ENCODE results near the gene RYR3. TPM values are rescaled to one million over a fixed set of nuclear protein-coding genes. Genes with fewer than 3 reads are reported as not detected.

Gene RYR3
- total and polyA plus RNA-seq, 10 of the 15 experiments (the other 5 are each of a cell fraction or from before 2014, with no cell fraction given) = under 0.01 to 0.44 (median 0.16) TPM; not detected in 5

DNA sequence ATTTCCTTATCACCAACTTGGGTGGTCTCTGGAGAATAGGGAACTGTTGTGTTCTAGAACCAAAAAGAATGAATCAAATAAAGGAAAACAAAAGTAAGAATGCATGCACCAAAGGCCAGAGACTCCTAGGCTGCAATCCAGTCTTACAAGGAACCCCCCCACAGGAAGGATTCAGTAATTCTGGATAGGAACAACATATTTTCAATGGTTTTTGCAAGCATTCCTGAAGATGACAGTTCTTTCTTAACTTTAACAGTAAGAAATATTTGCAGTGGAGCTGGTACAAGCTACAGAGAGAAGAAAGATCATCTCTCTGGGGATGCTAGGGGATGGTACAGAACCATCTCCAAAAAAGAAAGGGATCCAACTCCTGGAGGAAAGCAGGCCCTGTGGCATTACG, 541.3 kb downstream of the RYR3 start:
- Histone ChIP-seq H4K20me1 (ENCODE audit: control insufficient read depth, insufficient read depth) (no peaks in the 10 kb centered on the region), H3K9me3 (replicated peaks; ENCODE audit: control insufficient read depth, insufficient read depth, low read length) (no peaks in the 10 kb centered on the region), H3K9ac (ENCODE audit: control insufficient read depth, insufficient read depth, low read length) (no peak overlapping the region), H3K36me3 (ENCODE audit: control insufficient read depth in 2 of 2, insufficient read depth in 2 of 2, low read length in 1 of 2) (no peaks in the 10 kb centered on the region), H2AFZ (ENCODE audit: control insufficient read depth, low read depth, low read length) (no peak overlapping the region), H3K4me3 (no peak overlapping the region), H3K79me2 (ENCODE audit: control insufficient read depth, insufficient read depth, low read length) (no peaks in the 10 kb centered on the region), H3K4me2 (ENCODE audit: control insufficient read depth, insufficient read depth) (no peak overlapping the region), H3K27me3 (replicated peaks in 1 of 2; ENCODE audit: control insufficient read depth in 2 of 2, insufficient read depth in 2 of 2, low read length in 1 of 2) (no peaks in the 10 kb centered on the region), H3K4me1 (ENCODE audit: control insufficient read depth, insufficient read depth, low read length) (no peaks in the 10 kb centered on the region), H3K27ac (ENCODE audit: control insufficient read depth, insufficient read depth) (no peak overlapping the region)
- no peak for ATAC-seq
- ChIA-PET RAD21 (ENCODE audit: unreplicated experiment) (no interaction called here), CTCF (no interaction called here), POLR2A (no interaction called here), SMC1A (ENCODE audit: uncharacterized antibody, unreplicated experiment) (no interaction called here)
- in situ Hi-C loops (cut with MboI) = no loop called here
- WGBS (ENCODE audit: insufficient coverage, insufficient replicate concordance, low lambda C conversion rate, missing lambda C conversion rate) = 36% methylated on average over 1 of the region's 1 CpG
- TF ChIP-seq WRNIP1 (IDR thresholded peaks at IDR 0.05; ENCODE audit: borderline replicate concordance, low read depth, low read length) (no peak), ASH2L (IDR thresholded peaks at IDR 0.05; ENCODE audit: borderline replicate concordance, low read depth) (no peak), ATF7 (IDR thresholded peaks at IDR 0.05; ENCODE audit: low read depth) (no peak), YY1 (IDR thresholded peaks at IDR 0.05; ENCODE audit: low read depth, low read length) (no peak), IRF4 (IDR thresholded peaks at IDR 0.05; ENCODE audit: low read depth, low read length) (no peak)
- TF ChIP-seq, protein P1, sequence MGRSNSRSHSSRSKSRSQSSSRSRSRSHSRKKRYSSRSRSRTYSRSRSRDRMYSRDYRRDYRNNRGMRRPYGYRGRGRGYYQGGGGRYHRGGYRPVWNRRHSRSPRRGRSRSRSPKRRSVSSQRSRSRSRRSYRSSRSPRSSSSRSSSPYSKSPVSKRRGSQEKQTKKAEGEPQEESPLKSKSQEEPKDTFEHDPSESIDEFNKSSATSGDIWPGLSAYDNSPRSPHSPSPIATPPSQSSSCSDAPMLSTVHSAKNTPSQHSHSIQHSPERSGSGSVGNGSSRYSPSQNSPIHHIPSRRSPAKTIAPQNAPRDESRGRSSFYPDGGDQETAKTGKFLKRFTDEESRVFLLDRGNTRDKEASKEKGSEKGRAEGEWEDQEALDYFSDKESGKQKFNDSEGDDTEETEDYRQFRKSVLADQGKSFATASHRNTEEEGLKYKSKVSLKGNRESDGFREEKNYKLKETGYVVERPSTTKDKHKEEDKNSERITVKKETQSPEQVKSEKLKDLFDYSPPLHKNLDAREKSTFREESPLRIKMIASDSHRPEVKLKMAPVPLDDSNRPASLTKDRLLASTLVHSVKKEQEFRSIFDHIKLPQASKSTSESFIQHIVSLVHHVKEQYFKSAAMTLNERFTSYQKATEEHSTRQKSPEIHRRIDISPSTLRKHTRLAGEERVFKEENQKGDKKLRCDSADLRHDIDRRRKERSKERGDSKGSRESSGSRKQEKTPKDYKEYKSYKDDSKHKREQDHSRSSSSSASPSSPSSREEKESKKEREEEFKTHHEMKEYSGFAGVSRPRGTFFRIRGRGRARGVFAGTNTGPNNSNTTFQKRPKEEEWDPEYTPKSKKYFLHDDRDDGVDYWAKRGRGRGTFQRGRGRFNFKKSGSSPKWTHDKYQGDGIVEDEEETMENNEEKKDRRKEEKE (IDR thresholded peaks at IDR 0.05) = no peak
- TF ChIP-seq, protein P2, sequence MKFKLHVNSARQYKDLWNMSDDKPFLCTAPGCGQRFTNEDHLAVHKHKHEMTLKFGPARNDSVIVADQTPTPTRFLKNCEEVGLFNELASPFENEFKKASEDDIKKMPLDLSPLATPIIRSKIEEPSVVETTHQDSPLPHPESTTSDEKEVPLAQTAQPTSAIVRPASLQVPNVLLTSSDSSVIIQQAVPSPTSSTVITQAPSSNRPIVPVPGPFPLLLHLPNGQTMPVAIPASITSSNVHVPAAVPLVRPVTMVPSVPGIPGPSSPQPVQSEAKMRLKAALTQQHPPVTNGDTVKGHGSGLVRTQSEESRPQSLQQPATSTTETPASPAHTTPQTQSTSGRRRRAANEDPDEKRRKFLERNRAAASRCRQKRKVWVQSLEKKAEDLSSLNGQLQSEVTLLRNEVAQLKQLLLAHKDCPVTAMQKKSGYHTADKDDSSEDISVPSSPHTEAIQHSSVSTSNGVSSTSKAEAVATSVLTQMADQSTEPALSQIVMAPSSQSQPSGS (IDR thresholded peaks at IDR 0.05; ENCODE audit: low read length) = no peak
- TF ChIP-seq, protein P3, sequence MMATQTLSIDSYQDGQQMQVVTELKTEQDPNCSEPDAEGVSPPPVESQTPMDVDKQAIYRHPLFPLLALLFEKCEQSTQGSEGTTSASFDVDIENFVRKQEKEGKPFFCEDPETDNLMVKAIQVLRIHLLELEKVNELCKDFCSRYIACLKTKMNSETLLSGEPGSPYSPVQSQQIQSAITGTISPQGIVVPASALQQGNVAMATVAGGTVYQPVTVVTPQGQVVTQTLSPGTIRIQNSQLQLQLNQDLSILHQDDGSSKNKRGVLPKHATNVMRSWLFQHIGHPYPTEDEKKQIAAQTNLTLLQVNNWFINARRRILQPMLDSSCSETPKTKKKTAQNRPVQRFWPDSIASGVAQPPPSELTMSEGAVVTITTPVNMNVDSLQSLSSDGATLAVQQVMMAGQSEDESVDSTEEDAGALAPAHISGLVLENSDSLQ (IDR thresholded peaks at IDR 0.05) = no peak
- BruUV-seq (replicated peaks) = no TSS peak
- DNase-seq (ENCODE audit: low read depth, low spot score) = no peak
- intact Hi-C loops (cut with micrococcal nuclease; ENCODE audit: unreplicated experiment) = no loop called here
- FAIRE-seq = no peak
